ENCODE measurements around the gene LEF1. TPM values are rescaled to one million over a fixed set of nuclear protein-coding genes. Genes with fewer than 3 reads are reported as not detected.

The LEF1 gene
- total and polyA plus RNA-seq, 2 donors (not counting 1 experiment from before 2014, with no cell fraction given) = 1.8 to 2.6 TPM

- Histone ChIP-seq H3K4me1 (ENCODE audit: control insufficient read depth, extremely low read depth, insufficient read depth, low read length) (no peaks in the 10 kb centered on the region), H4K20me1 (ENCODE audit: control insufficient read depth, extremely low read depth, insufficient read depth, low read length) (no peaks in the 10 kb centered on the region), H3K36me3 (ENCODE audit: control insufficient read depth, insufficient read depth, low read length) (no peaks in the 10 kb centered on the region), H3K4me2 (ENCODE audit: extremely low read depth, insufficient read depth, low read length) (no peak overlapping the region), H2AFZ (ENCODE audit: low read length) (no peak overlapping the region), H3K27me3 (ENCODE audit: control insufficient read depth, insufficient read depth, low read length) (peaks cover 20% of the 10 kb centered on the region), H3K9me3 (ENCODE audit: control insufficient read depth, insufficient read depth, low read depth, low read length) (no peaks in the 10 kb centered on the region), H3K4me3 (replicated peaks in 1 of 4; ENCODE audit: control extremely low read depth in 1 of 4, insufficient read depth in 1 of 4, low read depth in 3 of 4, low read length in 4 of 4) (no peak overlapping the region), H3K9ac (ENCODE audit: insufficient read depth, low read length) (no peak overlapping the region), H3K27ac (ENCODE audit: insufficient read depth, low read length) (no peak overlapping the region), H3K79me2 (ENCODE audit: control insufficient read depth, insufficient read depth, low read length) (no peaks in the 10 kb centered on the region)
- DNase-seq (ENCODE audit: low read depth in 2 of 2) = no peak
- TF ChIP-seq EZH2 (IDR thresholded peaks at IDR 0.05; ENCODE audit: low read length, missing control alignments) (no peak), CTCF (conservative IDR thresholded peaks at IDR 0.05 in 1 of 2, IDR thresholded peaks at IDR 0.05 in 1 of 2; ENCODE audit: low read depth in 1 of 2, low read length in 2 of 2) (no peak)
Observed at GRCh38 chr4:108175966-108176365, 7.2 kb upstream of the LEF1 start.

GRCh38 chr4:108174856-108175255, 6.1 kb upstream of the LEF1 start:
- no peak overlapping the region for H3K4me2 ChIP-seq (ENCODE audit: extremely low read depth, insufficient read depth, low read length)
- no peaks in the 10 kb centered on the region for H3K4me1 ChIP-seq (ENCODE audit: control insufficient read depth, extremely low read depth, insufficient read depth, low read length)
- DNase-seq (ENCODE audit: low read depth in 2 of 2) = no peak
- no peaks in the 10 kb centered on the region for H3K36me3 ChIP-seq (ENCODE audit: control insufficient read depth, insufficient read depth, low read length)
- H3K9ac ChIP-seq (ENCODE audit: insufficient read depth, low read length) = no peak overlapping the region
- H3K9me3 ChIP-seq (ENCODE audit: control insufficient read depth, insufficient read depth, low read depth, low read length) = no peaks in the 10 kb centered on the region
- no peak overlapping the region for H3K27ac ChIP-seq (ENCODE audit: insufficient read depth, low read length)
- H3K79me2 ChIP-seq (ENCODE audit: control insufficient read depth, insufficient read depth, low read length) = no peaks in the 10 kb centered on the region
- H4K20me1 ChIP-seq (ENCODE audit: control insufficient read depth, extremely low read depth, insufficient read depth, low read length) = no peaks in the 10 kb centered on the region
- TF ChIP-seq CTCF (conservative IDR thresholded peaks at IDR 0.05 in 1 of 2, IDR thresholded peaks at IDR 0.05 in 1 of 2; ENCODE audit: low read depth in 1 of 2, low read length in 2 of 2) = no peak
- TF ChIP-seq EZH2 (IDR thresholded peaks at IDR 0.05; ENCODE audit: low read length, missing control alignments) = no peak
- H3K27me3 ChIP-seq (ENCODE audit: control insufficient read depth, insufficient read depth, low read length) = peaks cover 30% of the 10 kb centered on the region
- H3K4me3 ChIP-seq (replicated peaks in 1 of 4; ENCODE audit: control extremely low read depth in 1 of 4, insufficient read depth in 1 of 4, low read depth in 3 of 4, low read length in 4 of 4) = no peak overlapping the region
- H2AFZ ChIP-seq (ENCODE audit: low read length) = no peak overlapping the region

- Histone ChIP-seq H2AFZ (ENCODE audit: low read length) (no peak overlapping the region), H3K9ac (ENCODE audit: insufficient read depth, low read length) (no peak overlapping the region), H4K20me1 (ENCODE audit: control insufficient read depth, extremely low read depth, insufficient read depth, low read length) (no peaks in the 10 kb centered on the region), H3K36me3 (ENCODE audit: control insufficient read depth, insufficient read depth, low read length) (no peaks in the 10 kb centered on the region), H3K4me2 (ENCODE audit: extremely low read depth, insufficient read depth, low read length) (peak overlapping the region; percentile 89), H3K27ac (ENCODE audit: insufficient read depth, low read length) (no peak overlapping the region), H3K4me1 (ENCODE audit: control insufficient read depth, extremely low read depth, insufficient read depth, low read length) (no peaks in the 10 kb centered on the region), H3K9me3 (ENCODE audit: control insufficient read depth, insufficient read depth, low read depth, low read length) (no peaks in the 10 kb centered on the region), H3K79me2 (ENCODE audit: control insufficient read depth, insufficient read depth, low read length) (no peaks in the 10 kb centered on the region), H3K4me3 (replicated peaks in 1 of 4; ENCODE audit: control extremely low read depth in 1 of 4, insufficient read depth in 1 of 4, low read depth in 3 of 4, low read length in 4 of 4) (peak overlapping the region; percentile 57 to 69 (median 60)), H3K27me3 (ENCODE audit: control insufficient read depth, insufficient read depth, low read length) (peaks cover 40% of the 10 kb centered on the region)
- TF ChIP-seq EZH2 (IDR thresholded peaks at IDR 0.05; ENCODE audit: low read length, missing control alignments) = no peak
- no peak for TF ChIP-seq CTCF (conservative IDR thresholded peaks at IDR 0.05 in 1 of 2, IDR thresholded peaks at IDR 0.05 in 1 of 2; ENCODE audit: low read depth in 1 of 2, low read length in 2 of 2)
- no peak for DNase-seq (ENCODE audit: low read depth in 2 of 2)
Observed at GRCh38 chr4:108173599-108174057, 4.9 kb upstream of the LEF1 start.
